Measurements from ENCODE around the gene SLC24A3.

SLC24A3 gene

DNA sequence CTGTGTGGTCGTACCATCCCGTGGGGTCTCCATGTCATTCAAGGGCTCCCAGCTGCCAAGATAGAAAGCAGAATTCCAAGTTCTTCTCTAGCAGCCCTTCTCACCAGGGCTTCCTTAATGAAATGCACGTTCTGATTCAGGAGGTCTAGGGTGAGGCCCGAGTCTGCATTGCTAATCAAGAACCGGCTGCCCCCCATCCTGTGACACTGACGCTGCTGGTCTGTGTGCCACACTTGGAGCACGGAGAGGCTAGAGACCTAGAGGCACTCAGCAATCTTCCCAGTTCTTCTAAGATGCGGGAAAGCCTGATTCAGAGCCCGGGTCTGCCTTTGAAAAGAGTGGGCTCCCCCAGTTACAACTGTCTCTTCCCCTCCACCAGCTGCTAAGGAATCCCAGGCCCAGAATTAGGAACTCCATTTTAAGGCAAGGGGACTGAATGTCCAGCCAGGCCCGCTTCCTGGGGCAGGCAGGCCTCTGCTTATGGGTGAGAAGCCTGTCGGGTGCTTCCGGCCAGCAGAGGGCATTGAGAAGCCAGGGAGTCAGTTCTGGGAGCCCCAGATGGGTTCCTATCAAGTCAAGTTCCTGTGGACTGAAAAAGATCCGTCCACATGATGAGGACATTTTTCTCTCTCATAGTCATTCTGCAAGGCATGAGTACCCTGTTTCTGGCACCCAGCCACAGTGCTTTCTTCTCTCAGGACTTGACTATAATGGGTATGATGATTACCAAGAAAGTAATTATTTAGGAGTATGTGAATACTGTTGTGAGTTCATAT, 475.8 kb downstream of the SLC24A3 start:
- Histone ChIP-seq H3K9ac (ENCODE audit: low read depth, low read length) (no peak overlapping the region), H3K9me3 (ENCODE audit: insufficient read depth, low read depth, low read length) (0 out of 2 replicates have a peak, but pooled peaks cover 5% of the 10 kb centered on the region), H3K36me3 (ENCODE audit: insufficient read depth, low read length) (no peaks in the 10 kb centered on the region), H3K4me1 (ENCODE audit: insufficient read depth, low read length) (no peaks in the 10 kb centered on the region), H3K27me3 (ENCODE audit: insufficient read depth, low read length) (no peaks in the 10 kb centered on the region), H3K27ac (ENCODE audit: low read depth, low read length) (no peak overlapping the region), H3K4me3 (ENCODE audit: low read length) (no peak overlapping the region)
- 58% methylated on average over 13 of the region's 13 CpGs for WGBS

DNA sequence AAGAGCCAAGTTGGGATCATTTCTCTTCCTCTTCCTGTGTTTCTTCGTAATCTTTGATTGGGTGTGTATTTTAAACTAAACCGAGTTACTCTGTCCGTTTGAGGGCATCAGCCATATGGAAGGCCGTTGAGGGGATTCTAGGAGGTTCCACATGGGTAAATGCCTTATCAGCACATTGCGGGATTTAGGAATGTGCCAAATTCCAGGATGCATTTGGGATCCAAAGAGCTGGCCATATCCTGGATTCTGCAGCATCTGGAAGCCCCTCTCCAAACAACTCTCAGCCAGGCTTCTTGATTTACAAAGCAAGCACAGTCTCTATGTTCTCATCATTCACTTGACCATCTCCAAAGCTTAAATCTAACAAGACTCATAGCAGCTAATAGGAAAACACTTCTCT, 478.0 kb downstream of the SLC24A3 start:
- Histone ChIP-seq H3K36me3 (ENCODE audit: insufficient read depth, low read length) (no peaks in the 10 kb centered on the region), H3K9ac (ENCODE audit: low read depth, low read length) (no peak overlapping the region), H3K27ac (ENCODE audit: low read depth, low read length) (no peak overlapping the region), H3K9me3 (ENCODE audit: insufficient read depth, low read depth, low read length) (0 out of 2 replicates have a peak, but pooled peaks cover under 1% of the 10 kb centered on the region), H3K4me3 (ENCODE audit: low read length) (no peak overlapping the region), H3K4me1 (ENCODE audit: insufficient read depth, low read length) (no peaks in the 10 kb centered on the region), H3K27me3 (ENCODE audit: insufficient read depth, low read length) (no peaks in the 10 kb centered on the region)
- 87% methylated on average over 5 of the region's 5 CpGs for WGBS

GRCh38 chr20:19691125-19691524, 478.7 kb downstream of the SLC24A3 start:
- H3K9me3 ChIP-seq (ENCODE audit: insufficient read depth, low read depth, low read length) = no peaks in the 10 kb centered on the region
- WGBS = 96% methylated on average over 5 of the region's 5 CpGs
- H3K27ac ChIP-seq (ENCODE audit: low read depth, low read length) = no peak overlapping the region
- no peak overlapping the region for H3K4me3 ChIP-seq (ENCODE audit: low read length)
- H3K36me3 ChIP-seq (ENCODE audit: insufficient read depth, low read length) = no peaks in the 10 kb centered on the region
- H3K9ac ChIP-seq (ENCODE audit: low read depth, low read length) = no peak overlapping the region
- H3K4me1 ChIP-seq (ENCODE audit: insufficient read depth, low read length) = no peaks in the 10 kb centered on the region
- no peaks in the 10 kb centered on the region for H3K27me3 ChIP-seq (ENCODE audit: insufficient read depth, low read length)

DNA sequence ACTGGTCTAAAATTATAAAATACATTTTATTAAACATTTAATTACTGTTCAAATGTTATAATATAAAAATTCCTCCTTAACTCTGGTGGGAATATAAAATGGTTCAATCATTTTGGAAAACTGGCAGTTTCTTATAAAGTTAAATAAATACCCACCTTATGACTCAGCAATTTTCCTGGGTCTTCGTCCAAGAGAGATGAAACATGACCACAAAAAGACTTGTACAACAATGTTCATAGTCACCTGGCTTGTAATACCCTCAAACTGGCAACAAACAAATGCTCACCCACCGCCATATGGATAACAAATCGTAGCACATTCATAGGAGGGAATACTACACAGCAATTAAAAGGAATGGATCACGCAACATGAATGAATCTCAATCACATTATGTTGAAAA, 479.7 kb downstream of the SLC24A3 start:
- H3K4me3 ChIP-seq (ENCODE audit: low read length) = no peak overlapping the region
- no peaks in the 10 kb centered on the region for H3K36me3 ChIP-seq (ENCODE audit: insufficient read depth, low read length)
- H3K27ac ChIP-seq (ENCODE audit: low read depth, low read length) = no peak overlapping the region
- WGBS = 93% methylated on average over 4 of the region's 4 CpGs
- H3K27me3 ChIP-seq (ENCODE audit: insufficient read depth, low read length) = no peaks in the 10 kb centered on the region
- no peaks in the 10 kb centered on the region for H3K9me3 ChIP-seq (ENCODE audit: insufficient read depth, low read depth, low read length)
- no peak overlapping the region for H3K9ac ChIP-seq (ENCODE audit: low read depth, low read length)
- H3K4me1 ChIP-seq (ENCODE audit: insufficient read depth, low read length) = no peaks in the 10 kb centered on the region

- WGBS = 10% methylated on average over 15 of the region's 15 CpGs
- Histone ChIP-seq H3K36me3 (ENCODE audit: insufficient read depth, low read length) (no peaks in the 10 kb centered on the region), H3K9ac (ENCODE audit: low read depth, low read length) (no peak overlapping the region), H3K4me1 (ENCODE audit: insufficient read depth, low read length) (no peaks in the 10 kb centered on the region), H3K27me3 (ENCODE audit: insufficient read depth, low read length) (no peaks in the 10 kb centered on the region), H3K27ac (ENCODE audit: low read depth, low read length) (no peak overlapping the region), H3K4me3 (ENCODE audit: low read length) (0 out of 2 replicates have a peak overlapping the region, but pooled peaks have one; percentile 19), H3K9me3 (ENCODE audit: insufficient read depth, low read depth, low read length) (no peaks in the 10 kb centered on the region)
Measured at GRCh38 chr20:19692685-19693119, 480.3 kb downstream of the SLC24A3 start.

DNA sequence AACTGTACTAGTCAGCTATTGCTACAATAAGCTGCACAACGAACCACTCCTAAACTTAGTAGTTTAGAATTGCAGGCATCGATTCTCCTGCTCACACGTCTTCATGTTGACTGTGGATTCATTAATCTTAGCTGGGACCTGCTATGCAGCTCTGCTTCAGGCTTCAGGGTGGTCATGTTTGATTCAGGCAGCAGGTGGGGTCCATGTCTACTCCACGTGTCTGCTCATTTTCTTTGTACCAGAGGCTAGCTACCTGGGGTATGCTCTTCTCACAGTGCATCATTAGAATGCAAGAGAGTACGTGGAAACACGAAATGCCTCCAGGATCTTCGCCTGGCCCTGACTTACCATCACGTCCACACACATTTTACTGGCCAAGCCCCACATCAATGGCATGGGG, 481.1 kb downstream of the SLC24A3 start:
- Histone ChIP-seq H3K27me3 (ENCODE audit: insufficient read depth, low read length) (no peaks in the 10 kb centered on the region), H3K27ac (ENCODE audit: low read depth, low read length) (no peak overlapping the region), H3K9ac (ENCODE audit: low read depth, low read length) (no peak overlapping the region), H3K36me3 (ENCODE audit: insufficient read depth, low read length) (no peaks in the 10 kb centered on the region), H3K4me3 (ENCODE audit: low read length) (no peak overlapping the region), H3K4me1 (ENCODE audit: insufficient read depth, low read length) (no peaks in the 10 kb centered on the region), H3K9me3 (ENCODE audit: insufficient read depth, low read depth, low read length) (no peaks in the 10 kb centered on the region)
- WGBS = 93% methylated on average over 8 of the region's 8 CpGs

DNA sequence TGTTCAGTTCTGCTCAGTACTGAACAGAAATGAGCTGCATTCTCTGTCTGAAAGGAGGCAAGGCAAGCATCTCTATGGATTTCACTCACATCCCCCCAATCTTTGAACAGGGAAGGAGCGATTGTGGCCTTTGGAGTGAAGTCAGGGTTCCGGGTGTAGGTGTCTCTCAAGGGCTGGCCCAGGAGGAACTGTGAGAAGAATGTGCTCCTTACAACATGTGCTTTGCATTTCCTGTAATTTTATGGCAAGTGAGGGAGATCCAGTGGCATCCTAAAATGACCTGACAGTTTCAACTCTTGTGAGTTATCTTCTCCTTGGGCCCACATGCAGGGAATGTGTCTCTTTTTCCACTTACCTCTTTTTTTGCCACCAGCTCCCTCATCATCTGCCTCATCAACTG, 482.6 kb downstream of the SLC24A3 start:
- Histone ChIP-seq H3K36me3 (ENCODE audit: insufficient read depth, low read length) (no peaks in the 10 kb centered on the region), H3K27ac (ENCODE audit: low read depth, low read length) (no peak overlapping the region), H3K27me3 (ENCODE audit: insufficient read depth, low read length) (no peaks in the 10 kb centered on the region), H3K4me1 (ENCODE audit: insufficient read depth, low read length) (no peaks in the 10 kb centered on the region), H3K9ac (ENCODE audit: low read depth, low read length) (no peak overlapping the region), H3K4me3 (ENCODE audit: low read length) (no peak overlapping the region), H3K9me3 (ENCODE audit: insufficient read depth, low read depth, low read length) (no peaks in the 10 kb centered on the region)
- WGBS = 97% methylated on average over 2 of the region's 2 CpGs

GRCh38 chr20:19696620-19697019, 484.2 kb downstream of the SLC24A3 start:
- Histone ChIP-seq H3K36me3 (ENCODE audit: insufficient read depth, low read length) (no peaks in the 10 kb centered on the region), H3K4me3 (ENCODE audit: low read length) (no peak overlapping the region), H3K27ac (ENCODE audit: low read depth, low read length) (no peak overlapping the region), H3K9me3 (ENCODE audit: insufficient read depth, low read depth, low read length) (no peaks in the 10 kb centered on the region), H3K9ac (ENCODE audit: low read depth, low read length) (no peak overlapping the region), H3K27me3 (ENCODE audit: insufficient read depth, low read length) (no peaks in the 10 kb centered on the region), H3K4me1 (ENCODE audit: insufficient read depth, low read length) (no peaks in the 10 kb centered on the region)
- 90% methylated on average over 4 of the region's 4 CpGs for WGBS

GRCh38 chr20:19697415-19697814, 485.0 kb downstream of the SLC24A3 start:
- H3K36me3 ChIP-seq (ENCODE audit: insufficient read depth, low read length) = no peaks in the 10 kb centered on the region
- no peak overlapping the region for H3K27ac ChIP-seq (ENCODE audit: low read depth, low read length)
- H3K4me1 ChIP-seq (ENCODE audit: insufficient read depth, low read length) = no peaks in the 10 kb centered on the region
- H3K9me3 ChIP-seq (ENCODE audit: insufficient read depth, low read depth, low read length) = peaks cover 3% of the 10 kb centered on the region; the same call in 1 of the 2 replicates
- no peak overlapping the region for H3K4me3 ChIP-seq (ENCODE audit: low read length)
- H3K9ac ChIP-seq (ENCODE audit: low read depth, low read length) = no peak overlapping the region
- H3K27me3 ChIP-seq (ENCODE audit: insufficient read depth, low read length) = no peaks in the 10 kb centered on the region
- 94% methylated on average over 2 of the region's 2 CpGs for WGBS

- no peaks in the 10 kb centered on the region for H3K36me3 ChIP-seq (ENCODE audit: insufficient read depth, low read length)
- WGBS = 93% methylated on average over 4 of the region's 4 CpGs
- H3K9me3 ChIP-seq (ENCODE audit: insufficient read depth, low read depth, low read length) = peaks cover 10% of the 10 kb centered on the region; the same call in 1 of the 2 replicates
- no peaks in the 10 kb centered on the region for H3K4me1 ChIP-seq (ENCODE audit: insufficient read depth, low read length)
- no peak overlapping the region for H3K9ac ChIP-seq (ENCODE audit: low read depth, low read length)
- H3K4me3 ChIP-seq (ENCODE audit: low read length) = no peak overlapping the region
- no peak overlapping the region for H3K27ac ChIP-seq (ENCODE audit: low read depth, low read length)
- H3K27me3 ChIP-seq (ENCODE audit: insufficient read depth, low read length) = no peaks in the 10 kb centered on the region
Measured at GRCh38 chr20:19699180-19699971, 486.9 kb downstream of the SLC24A3 start.

DNA sequence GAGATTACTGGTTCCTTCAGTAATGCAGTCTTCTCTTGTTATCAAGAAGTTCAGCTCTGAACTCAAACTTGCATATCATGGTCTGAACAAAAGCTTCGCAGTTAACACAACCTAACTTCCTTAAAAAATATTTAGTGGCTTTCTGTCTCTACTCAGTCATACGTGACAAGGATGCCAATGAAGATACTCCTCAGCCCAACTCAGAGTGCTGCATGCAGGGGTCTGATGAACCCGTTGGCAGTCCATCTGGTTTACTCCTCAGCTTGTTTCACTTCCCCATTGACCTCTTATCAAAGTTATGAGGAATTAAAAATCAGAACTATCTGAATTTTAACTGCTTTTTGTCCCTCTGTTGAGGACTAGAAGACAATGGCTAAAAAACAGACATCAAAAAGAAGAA, 489.0 kb downstream of the SLC24A3 start:
- Histone ChIP-seq H3K4me3 (ENCODE audit: low read length) (no peak overlapping the region), H3K27me3 (ENCODE audit: insufficient read depth, low read length) (no peaks in the 10 kb centered on the region), H3K4me1 (ENCODE audit: insufficient read depth, low read length) (no peaks in the 10 kb centered on the region), H3K9ac (ENCODE audit: low read depth, low read length) (no peak overlapping the region), H3K9me3 (ENCODE audit: insufficient read depth, low read depth, low read length) (peaks cover 10% of the 10 kb centered on the region; the same call in 1 of the 2 replicates), H3K36me3 (ENCODE audit: insufficient read depth, low read length) (no peaks in the 10 kb centered on the region), H3K27ac (ENCODE audit: low read depth, low read length) (no peak overlapping the region)
- WGBS = 96% methylated on average over 3 of the region's 3 CpGs
